GM21528 (cell line): ENCODE data around the gene SIGLEC9.
"Not testable (repeated sequence)": the region's sequence is repeated elsewhere in the genome, so short reads cannot be mapped to it uniquely, and the experiment has no call there.

Experiments used
- ATAC-seq: cut with Tn5 transposase; IDR thresholded peaks from one replicate; pipeline ENCODE4 v1.9.1; 2021; ENCODE audit warnings: mild to moderate bottlenecking, moderate library complexity; ENCODE audit not compliant: unreplicated experiment, low FRiP score

SIGLEC9 gene

GRCh38 chr19:51142809-51143475, 18.2 kb downstream of the SIGLEC9 start:
- not testable (repeated sequence) for ATAC-seq

DNA sequence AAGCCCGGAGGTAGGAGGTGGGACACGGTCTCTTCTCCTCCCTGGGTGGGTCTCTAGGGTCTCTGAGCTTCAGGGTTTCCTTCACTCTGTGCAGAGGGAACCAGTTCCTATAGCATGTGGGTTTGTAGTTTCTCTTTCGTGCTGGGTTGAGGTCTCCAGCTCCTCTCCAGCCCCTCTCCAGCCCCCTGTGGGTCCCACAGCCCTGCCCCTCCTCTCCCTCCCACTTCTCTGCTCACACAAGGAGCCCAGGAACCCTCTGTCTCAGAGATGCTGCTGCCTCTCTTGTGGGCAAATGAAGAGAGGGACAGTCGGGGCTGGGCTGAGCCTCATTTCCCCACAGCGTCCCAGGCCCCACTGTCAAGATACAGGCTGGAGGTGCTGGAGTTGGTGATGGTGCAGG, 18.8 kb downstream of the SIGLEC9 start:
- ATAC-seq, result no peak

DNA sequence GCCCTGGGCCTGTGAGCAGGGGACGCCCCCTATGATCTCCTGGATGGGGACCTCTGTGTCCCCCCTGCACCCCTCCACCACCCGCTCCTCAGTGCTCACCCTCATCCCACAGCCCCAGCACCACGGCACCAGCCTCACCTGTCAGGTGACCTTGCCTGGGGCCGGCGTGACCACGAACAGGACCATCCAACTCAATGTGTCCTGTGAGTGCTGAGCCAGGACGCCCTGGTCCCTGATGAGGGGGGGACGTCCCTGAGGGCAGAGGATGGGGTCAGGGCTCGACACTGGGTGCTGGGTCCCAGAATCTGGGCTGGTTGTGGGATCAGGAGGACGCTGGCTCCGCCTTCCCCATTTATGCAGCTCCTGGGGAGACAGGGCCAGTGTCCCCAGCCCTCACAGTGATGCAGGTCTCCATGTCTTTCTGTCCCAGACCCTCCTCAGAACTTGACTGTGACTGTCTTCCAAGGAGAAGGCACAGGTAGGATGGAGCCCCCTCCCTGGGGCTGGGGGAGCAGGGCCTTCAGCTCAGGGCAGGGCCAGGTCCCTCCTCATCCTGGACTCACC, 19.9 kb downstream of the SIGLEC9 start:
- ATAC-seq, result no peak

- no peak for ATAC-seq
These were observed 21.3 kb downstream of the SIGLEC9 start for GRCh38 chr19:51145916-51146493.

DNA sequence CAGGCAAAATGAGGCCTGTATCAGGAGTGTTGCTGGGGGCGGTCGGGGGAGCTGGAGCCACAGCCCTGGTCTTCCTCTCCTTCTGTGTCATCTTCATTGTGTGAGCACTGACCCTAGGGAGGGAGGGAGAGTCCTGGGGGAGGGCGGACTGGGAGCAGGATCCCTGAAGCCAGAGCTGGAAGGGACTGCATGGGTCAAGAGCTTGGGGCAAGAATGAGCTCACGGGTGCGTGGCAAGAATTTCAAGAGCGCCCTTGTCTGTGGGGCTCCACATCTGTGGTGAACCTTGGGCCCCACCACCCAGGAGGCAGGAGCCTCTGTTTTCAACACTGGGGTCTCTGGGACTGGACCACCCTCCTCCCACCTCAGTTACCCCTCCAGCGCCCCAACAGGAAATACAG, 22.0 kb downstream of the SIGLEC9 start:
- no peak for ATAC-seq

- ATAC-seq, result no peak
These were observed 23.0 kb downstream of the SIGLEC9 start for GRCh38 chr19:51147663-51148062.

DNA sequence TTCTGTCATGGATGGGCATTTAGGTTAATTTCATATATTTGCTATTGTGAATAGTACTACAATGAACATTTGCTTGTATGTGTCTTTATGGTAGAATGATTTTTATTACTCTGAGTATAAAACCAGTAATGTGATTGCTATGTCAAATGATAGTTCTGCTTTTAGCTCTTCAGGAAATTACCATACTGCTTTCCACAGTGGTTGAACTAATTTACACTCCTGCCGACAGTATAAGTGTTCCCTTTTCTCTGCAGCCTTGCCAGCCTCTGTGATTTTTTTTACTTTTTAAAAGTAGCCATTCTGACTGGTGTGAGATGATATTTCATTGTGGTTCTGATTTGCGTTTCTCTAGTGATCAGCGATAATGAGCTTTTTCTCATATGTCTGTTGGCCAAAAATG, 23.9 kb downstream of the SIGLEC9 start:
- ATAC-seq, result no peak

DNA sequence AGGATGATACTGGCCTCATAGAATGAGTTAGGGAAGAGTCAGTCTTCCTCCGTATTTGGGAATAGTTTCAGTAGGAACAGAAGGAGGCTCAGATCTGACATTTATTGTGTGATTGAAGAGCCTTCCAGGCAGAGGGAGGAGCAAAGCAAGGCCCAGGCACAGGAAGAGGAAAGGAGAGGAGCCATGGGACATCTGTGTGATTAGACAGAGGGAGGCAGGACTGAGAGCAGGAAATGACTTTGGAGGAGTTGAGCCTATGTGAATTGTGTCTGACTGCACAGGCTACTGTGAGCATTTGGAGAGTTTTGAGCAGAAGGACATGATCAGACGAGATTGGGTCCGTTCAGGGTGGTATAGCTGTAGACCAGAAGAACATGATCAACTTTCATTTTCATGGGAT, 25.9 kb downstream of the SIGLEC9 start:
- ATAC-seq, result no peak

- no peak for ATAC-seq
These were observed 32.0 kb downstream of the SIGLEC9 start for GRCh38 chr19:51156710-51157109.

DNA sequence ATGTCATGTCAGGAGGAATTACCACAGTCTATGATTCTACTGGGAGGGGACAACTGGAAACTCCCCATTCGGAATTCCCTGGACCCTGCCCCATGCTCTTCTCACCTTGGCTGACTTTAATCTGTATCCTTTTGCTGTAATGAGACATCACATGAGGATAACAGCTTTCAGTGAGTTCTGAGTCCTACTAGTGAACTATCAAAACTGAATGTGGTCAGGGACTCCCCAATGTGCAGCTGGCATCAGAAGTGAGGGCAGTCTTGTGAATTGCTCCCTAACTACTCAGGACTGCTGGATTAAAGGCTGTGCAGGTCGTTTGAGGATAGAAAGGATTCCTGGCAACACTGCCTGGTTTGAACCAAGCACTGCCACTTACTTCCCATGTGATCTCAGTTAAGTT, 32.6 kb downstream of the SIGLEC9 start:
- ATAC-seq, result no peak

DNA sequence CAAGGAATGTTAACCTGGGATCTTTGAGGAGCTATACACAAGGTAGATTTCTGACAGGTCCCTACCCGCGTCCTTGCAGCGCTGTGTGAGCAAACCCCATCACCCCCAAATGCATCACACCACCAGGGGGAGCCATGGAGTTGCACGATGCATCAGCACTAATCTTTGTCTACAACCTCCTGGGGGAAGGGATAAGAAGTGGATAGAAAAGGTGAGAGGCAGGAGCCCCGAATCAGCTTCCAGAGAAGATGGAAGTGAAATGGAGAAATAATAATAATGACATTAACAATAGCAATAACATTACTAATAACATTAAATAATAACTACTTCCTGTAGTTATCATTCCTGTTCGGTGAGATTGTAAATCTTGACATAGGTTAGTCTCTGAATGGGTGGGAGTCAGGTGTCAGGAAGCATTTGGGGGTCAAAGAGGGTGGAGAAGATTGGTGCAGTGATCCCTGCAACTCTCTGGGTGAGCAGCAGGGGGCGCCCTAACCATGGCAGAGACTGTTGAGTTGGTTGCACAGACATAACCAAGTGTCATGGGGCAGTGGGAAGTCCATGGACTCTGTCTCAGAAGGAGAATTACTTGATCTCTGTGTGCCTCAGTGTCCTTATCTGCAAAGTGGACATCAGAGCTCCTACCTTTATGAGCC, 33.9 kb downstream of the SIGLEC9 start:
- no peak for ATAC-seq

GRCh38 chr19:51159656-51160055, 35.0 kb downstream of the SIGLEC9 start:
- no peak for ATAC-seq

DNA sequence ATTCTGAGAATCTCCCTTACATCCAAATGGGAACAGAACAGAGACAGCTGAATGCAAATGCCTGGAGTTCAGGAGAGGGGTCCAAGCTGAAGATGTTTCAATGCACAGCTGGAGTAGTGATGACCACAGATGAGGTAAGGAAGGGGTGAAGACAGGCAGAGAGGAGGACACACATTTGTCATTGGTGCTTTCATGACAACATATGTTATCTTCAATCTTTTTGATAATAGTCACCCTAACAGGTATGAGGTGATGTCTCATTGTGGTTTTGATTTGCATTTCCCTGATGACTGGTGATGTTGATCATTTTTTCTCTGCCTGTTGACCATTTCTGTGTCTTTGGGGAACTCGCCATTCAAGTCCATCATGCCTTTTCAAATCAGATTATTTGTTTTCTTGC, 36.6 kb downstream of the SIGLEC9 start:
- ATAC-seq, result no peak

- no peak for ATAC-seq
These were observed 37.3 kb downstream of the SIGLEC9 start for GRCh38 chr19:51161867-51162496.

DNA sequence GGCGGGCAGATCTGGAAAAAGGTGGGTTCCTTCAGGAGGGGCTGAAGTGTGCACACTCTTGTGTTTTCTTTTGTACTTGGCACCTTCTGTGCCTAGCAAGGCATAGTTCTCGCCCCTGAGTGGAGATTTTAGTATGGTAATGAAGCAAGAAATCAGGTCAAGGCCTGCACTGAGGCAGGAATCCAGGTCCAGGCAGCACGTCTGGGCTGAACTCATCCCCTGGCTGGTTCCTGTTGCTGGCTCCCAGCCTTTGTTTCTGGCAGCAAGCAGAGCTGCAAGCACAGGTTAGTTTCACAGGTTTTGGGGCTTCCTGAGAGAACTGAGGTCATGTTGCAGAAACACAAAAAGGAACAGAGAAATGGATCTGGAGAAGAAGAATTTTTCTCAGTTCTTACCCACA, 38.6 kb downstream of the SIGLEC9 start:
- ATAC-seq, result no peak

GRCh38 chr19:51164215-51164614, 39.5 kb downstream of the SIGLEC9 start:
- no peak for ATAC-seq

DNA sequence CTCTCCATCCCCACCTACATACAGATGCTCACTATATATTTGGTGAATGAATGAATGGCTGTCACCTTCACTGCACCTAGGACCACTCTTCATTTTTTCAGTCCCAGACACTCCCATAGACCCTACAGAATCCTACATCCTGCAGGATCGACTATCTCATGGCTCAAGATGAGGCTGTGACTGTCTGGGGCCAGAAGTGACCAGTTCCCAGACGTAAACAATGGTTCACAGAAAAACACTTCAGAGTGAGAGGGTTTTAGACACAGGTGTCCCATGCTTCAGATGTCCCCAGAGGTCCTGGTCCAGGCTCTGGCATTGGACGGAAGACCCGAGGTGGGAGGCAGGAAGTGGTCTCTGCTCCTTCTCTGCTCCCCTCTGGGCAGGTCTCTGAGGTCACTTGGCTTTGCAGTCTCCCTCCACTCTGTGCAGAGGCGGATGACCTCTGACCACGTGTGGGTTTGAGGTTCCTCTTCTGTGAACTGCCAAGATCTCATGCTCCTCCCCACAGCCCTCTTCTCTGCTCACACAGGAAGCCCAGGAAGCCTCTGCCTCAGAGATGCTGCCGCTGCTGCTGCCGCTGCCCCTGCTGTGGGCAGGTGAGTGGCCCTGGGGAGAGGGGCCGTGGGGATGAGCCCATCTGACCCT, 42.3 kb downstream of the SIGLEC9 start:
- no peak for ATAC-seq

DNA sequence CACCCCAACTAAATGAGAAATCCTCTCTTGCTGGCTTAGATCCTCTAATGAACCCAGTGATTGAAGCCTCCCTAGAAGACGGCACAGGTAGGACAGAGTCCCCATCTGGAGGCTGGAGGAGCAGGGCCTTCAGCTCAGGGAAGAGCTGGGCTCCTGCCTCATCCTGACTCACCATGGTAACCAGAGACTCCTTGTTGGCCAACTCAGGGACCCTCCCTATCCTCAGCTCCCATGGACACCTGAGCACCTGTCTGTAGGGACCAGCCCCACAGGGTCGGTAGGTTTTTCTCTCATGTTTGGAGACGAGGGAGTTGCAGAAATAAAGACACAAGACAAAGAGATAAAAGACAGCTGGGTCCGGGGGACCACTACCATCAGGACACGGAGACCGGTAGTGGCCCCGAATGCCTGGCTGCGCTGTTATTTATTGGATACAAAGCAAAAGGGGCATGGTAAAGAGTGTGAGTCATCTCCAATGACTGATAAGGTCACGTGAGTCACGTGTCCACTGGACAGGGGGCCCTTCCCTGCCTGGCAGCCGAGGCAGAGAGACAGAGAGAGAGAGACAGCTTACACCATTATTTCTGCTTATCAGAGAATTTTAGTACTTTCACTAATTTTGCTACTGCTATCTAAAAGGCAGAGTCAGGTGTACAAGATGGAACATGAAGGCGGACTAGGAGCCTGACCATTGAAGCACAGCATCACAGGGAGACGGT, 44.0 kb downstream of the SIGLEC9 start:
- no peak for ATAC-seq

- ATAC-seq, result not testable (repeated sequence)
These were observed 44.7 kb downstream of the SIGLEC9 start for GRCh38 chr19:51169283-51169918.

GRCh38 chr19:51172223-51172622, 47.5 kb downstream of the SIGLEC9 start:
- no peak for ATAC-seq
